ENCODE measurements around the gene C10orf95.

Gene C10orf95

GRCh38 chr10:102402512-102402896 lies 48.8 kb downstream of the C10orf95 start:
- no peak for FAIRE-seq

GRCh38 chr10:102401735-102402511 lies 49.4 kb downstream of the C10orf95 start:
- FAIRE-seq (peak; percentile 74), DNase-seq (ENCODE audit: low spot score) (peak; percentile 87)

More at GRCh38 chr10:102402512-102402896, 48.8 kb downstream of the C10orf95 start:
- no peak for DNase-seq (ENCODE audit: low spot score)

- FAIRE-seq (no peak), DNase-seq (ENCODE audit: low spot score) (no peak)
These were observed 50.0 kb downstream of the C10orf95 start for GRCh38 chr10:102401342-102401654.

- FAIRE-seq (no peak), DNase-seq (ENCODE audit: low spot score) (no peak)
These were observed 50.6 kb downstream of the C10orf95 start for GRCh38 chr10:102400598-102401341.

GRCh38 chr10:102400076-102400475 lies 51.3 kb downstream of the C10orf95 start:
- no peak for FAIRE-seq
- DNase-seq (ENCODE audit: low spot score) = no peak
